Breast epithelium (tissue), 4 donors: ENCODE measurements around the gene GALNT9. TPM values are rescaled to one million over a fixed set of nuclear protein-coding genes. Genes with fewer than 3 reads are reported as not detected.

ENCODE experiments used
- DNase-seq, 2 donors: peaks; one replicate each; pipeline ENCODE4 v3.0.0-alpha.2; 2019; ENCODE audit warnings: low spot score in 2 of 2
- H3K27ac ChIP-seq, 2 donors: fragments of 200-600 bp; sonication (generic) in 1 of 2; one replicate each; pipeline ENCODE4 v1.5.1; 2016 to 2019; ENCODE audit warnings: mild to moderate bottlenecking in 1 of 2
- H3K27me3 ChIP-seq, 2 donors: fragments of 200-600 bp; sonication (generic) in 1 of 2; one replicate each; pipeline versions ENCODE4 v1.5.1 to v1.6.0; 2017 to 2019; ENCODE audit warnings: control low read depth in 1 of 2, mild to moderate bottlenecking in 1 of 2
- H3K36me3 ChIP-seq: fragments of 200-600 bp; one replicate; pipeline ENCODE4 v1.5.1; 2019
- H3K4me1 ChIP-seq, 2 donors: fragments of 200-600 bp; sonication (generic); one replicate each; pipeline ENCODE4 v1.5.1; 2016 to 2019; ENCODE audit warnings: control low read depth in 1 of 2
- H3K4me3 ChIP-seq, 3 donors: fragments of 200-600 bp; sonication (generic); 1 replicate in 2 of 3; 2 replicates in 1 of 3; pipeline ENCODE4 v1.5.1; 2016 to 2019; ENCODE audit warnings: mild to moderate bottlenecking in 3 of 3, moderate library complexity in 2 of 3
- H3K9me3 ChIP-seq, 2 donors: fragments of 200-600 bp; sonication (generic) in 1 of 2; one replicate each; pipeline ENCODE4 v1.5.1; 2016 to 2019; ENCODE audit warnings: control low read depth in 1 of 2
- POLR2A ChIP-seq: fragments of 450-650 bp; IDR thresholded peaks from one replicate; pipeline ENCODE4 v1.6.1; 2016; ENCODE audit warnings: antibody characterized with exemption, mild to moderate bottlenecking, moderate library complexity
- POLR2AphosphoS5 ChIP-seq, 3 donors: sonication (generic); formaldehyde crosslinking; IDR thresholded peaks; one replicate each; pipeline ENCODE4 v1.6.1; 2017; ENCODE audit warnings: antibody characterized with exemption in 3 of 3
- intact Hi-C: fragments of 100-400 bp; cut with DNase I; formaldehyde crosslinking; loops from one replicate; pipeline ENCODE4 v1.15.1; 2023; ENCODE audit warnings: low total_unique reads
- total RNA-seq, 3 donors: library from RNA; depleted of rRNA; stranded (reverse); fragments of >200 nt; gene quantifications; one replicate each; pipeline ENCODE4 v1.1.0, GENCODE V29; 2016
- TF ChIP-seq, protein P1 (sequence below), 3 donors: fragments of 450-650 bp; IDR thresholded peaks; one replicate each; pipeline ENCODE4 v1.5.1; 2016 to 2017; ENCODE audit warnings: antibody characterized with exemption in 3 of 3, mild to moderate bottlenecking in 3 of 3, moderate library complexity in 3 of 3

The GALNT9 gene
- total RNA-seq, 3 donors from 2014 or later: 2.9 TPM; not detected in 2

GRCh38 chr12:132186208-132186856 lies 143.1 kb downstream of the GALNT9 start:
- H3K4me3 ChIP-seq: peak overlapping the region in 2 of 3 donors; percentile 10 to 33

GRCh38 chr12:132185705-132186104 lies 143.7 kb downstream of the GALNT9 start:
- Histone ChIP-seq H3K27ac (no peak overlapping the region), H3K4me1 (no peaks in the 10 kb centered on the region), H3K4me3 (peak overlapping the region in 2 of 3 donors; percentile 10 to 33), H3K27me3 (peaks cover 0 to 4% of the 10 kb centered on the region in 2 donors), H3K36me3 (no peaks in the 10 kb centered on the region), H3K9me3 (peaks cover 24 to 62% of the 10 kb centered on the region in 2 donors)
- no peak for DNase-seq
- intact Hi-C loops: no loop called here
- TF ChIP-seq, protein P1, sequence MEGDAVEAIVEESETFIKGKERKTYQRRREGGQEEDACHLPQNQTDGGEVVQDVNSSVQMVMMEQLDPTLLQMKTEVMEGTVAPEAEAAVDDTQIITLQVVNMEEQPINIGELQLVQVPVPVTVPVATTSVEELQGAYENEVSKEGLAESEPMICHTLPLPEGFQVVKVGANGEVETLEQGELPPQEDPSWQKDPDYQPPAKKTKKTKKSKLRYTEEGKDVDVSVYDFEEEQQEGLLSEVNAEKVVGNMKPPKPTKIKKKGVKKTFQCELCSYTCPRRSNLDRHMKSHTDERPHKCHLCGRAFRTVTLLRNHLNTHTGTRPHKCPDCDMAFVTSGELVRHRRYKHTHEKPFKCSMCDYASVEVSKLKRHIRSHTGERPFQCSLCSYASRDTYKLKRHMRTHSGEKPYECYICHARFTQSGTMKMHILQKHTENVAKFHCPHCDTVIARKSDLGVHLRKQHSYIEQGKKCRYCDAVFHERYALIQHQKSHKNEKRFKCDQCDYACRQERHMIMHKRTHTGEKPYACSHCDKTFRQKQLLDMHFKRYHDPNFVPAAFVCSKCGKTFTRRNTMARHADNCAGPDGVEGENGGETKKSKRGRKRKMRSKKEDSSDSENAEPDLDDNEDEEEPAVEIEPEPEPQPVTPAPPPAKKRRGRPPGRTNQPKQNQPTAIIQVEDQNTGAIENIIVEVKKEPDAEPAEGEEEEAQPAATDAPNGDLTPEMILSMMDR (IDR thresholded peaks at IDR 0.05): no peak
- no peak for TF ChIP-seq POLR2A
- TF ChIP-seq POLR2AphosphoS5 (IDR thresholded peaks at IDR 0.05): no peak

More at GRCh38 chr12:132186208-132186856, 143.1 kb downstream of the GALNT9 start:
- H3K27ac ChIP-seq: no peak overlapping the region
- no peaks in the 10 kb centered on the region for H3K36me3 ChIP-seq
- peaks cover 24 to 62% of the 10 kb centered on the region in 2 donors for H3K9me3 ChIP-seq
- DNase-seq: no peak
- no peaks in the 10 kb centered on the region for H3K4me1 ChIP-seq
- TF ChIP-seq POLR2A: no peak
- TF ChIP-seq, protein P1 (IDR thresholded peaks at IDR 0.05): no peak
- no peaks in the 10 kb centered on the region for H3K27me3 ChIP-seq
- intact Hi-C loops: no loop called here

DNA sequence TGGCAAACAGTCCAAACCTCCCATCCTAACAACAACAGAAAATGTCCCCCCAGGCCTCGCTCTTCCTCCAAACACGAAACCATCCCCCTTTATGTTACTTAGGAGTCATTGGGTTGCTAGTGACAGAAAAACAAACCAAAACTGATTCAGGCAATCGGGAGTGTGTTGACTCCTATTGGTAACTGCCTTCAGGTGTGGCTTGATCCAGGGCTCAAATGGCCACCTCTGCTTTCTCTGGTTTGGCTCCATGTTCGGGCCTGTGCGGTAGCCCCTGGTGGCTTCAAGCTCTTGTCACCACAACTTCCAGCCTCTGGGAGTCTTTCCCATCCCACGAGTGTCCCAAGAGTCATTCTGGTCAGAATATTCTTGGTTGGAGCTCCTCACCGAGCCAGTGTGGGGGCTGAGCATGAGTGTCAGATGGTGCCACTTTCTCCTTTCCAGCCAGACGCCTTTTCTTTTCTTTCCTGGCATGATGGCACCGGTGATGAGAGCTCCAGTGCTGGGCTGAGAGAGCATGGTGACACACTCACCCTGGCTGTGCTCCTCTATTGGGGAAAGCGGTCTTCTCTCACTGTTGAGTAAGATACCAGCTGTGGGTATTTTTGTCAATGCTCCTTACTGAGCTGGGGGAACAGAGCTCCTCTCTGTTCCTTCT lies 146.6 kb downstream of the GALNT9 start:
- H3K27me3 ChIP-seq: peaks cover 0 to 27% of the 10 kb centered on the region in 2 donors
- H3K27ac ChIP-seq: no peak overlapping the region
- peaks cover 20 to 57% of the 10 kb centered on the region in 2 donors for H3K9me3 ChIP-seq
- no peak overlapping the region for H3K4me3 ChIP-seq
- TF ChIP-seq, protein P1 (IDR thresholded peaks at IDR 0.05): no peak
- intact Hi-C loops: no loop called here
- no peaks in the 10 kb centered on the region for H3K36me3 ChIP-seq
- no peaks in the 10 kb centered on the region for H3K4me1 ChIP-seq
- no peak for DNase-seq

GRCh38 chr12:132182206-132182710 lies 147.1 kb downstream of the GALNT9 start:
- no peak for TF ChIP-seq POLR2AphosphoS5 (IDR thresholded peaks at IDR 0.05)
- TF ChIP-seq, protein P1 (IDR thresholded peaks at IDR 0.05): no peak
- TF ChIP-seq POLR2A: no peak
- Histone ChIP-seq H3K9me3 (peaks cover 18 to 51% of the 10 kb centered on the region in 2 donors), H3K4me3 (no peak overlapping the region), H3K36me3 (no peaks in the 10 kb centered on the region), H3K27ac (no peak overlapping the region), H3K4me1 (no peaks in the 10 kb centered on the region), H3K27me3 (peaks cover 0 to 31% of the 10 kb centered on the region in 2 donors)
- DNase-seq: no peak
- intact Hi-C loops: no loop called here

DNA sequence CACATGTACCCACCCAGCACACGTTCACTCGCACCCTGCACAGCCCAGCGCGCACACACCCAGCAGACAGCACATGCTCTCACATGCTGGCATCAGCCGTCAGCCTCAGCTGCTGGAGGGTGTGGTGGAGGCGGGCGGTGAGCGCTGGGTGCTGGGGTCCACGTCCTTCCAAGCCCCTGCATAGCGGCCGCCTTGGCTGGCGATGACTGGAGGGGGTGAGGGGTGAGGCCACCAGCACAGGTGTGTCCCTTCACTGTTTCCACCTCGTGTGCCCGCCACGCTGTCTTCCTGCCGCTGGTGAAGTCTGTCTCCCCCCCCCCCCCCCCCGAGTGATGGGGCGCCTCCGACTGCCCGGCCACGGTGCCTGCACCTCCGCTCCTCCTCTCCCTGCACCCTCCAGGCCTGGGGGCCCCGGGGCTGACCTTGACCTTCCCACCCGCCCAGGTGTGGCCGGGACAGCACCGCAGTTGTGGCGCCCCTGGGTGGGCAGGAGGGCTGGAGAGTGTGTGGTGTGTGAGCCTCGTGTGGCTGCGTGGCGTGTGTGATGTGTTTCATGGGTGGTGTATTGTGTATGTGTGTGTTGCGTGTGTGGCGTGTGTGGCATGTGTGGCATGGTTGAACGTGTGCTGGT lies 147.7 kb downstream of the GALNT9 start:
- Histone ChIP-seq H3K36me3 (no peaks in the 10 kb centered on the region), H3K4me1 (no peaks in the 10 kb centered on the region), H3K27ac (no peak overlapping the region), H3K4me3 (no peak overlapping the region), H3K27me3 (peaks cover 0 to 37% of the 10 kb centered on the region in 2 donors), H3K9me3 (peaks cover 12 to 45% of the 10 kb centered on the region in 2 donors)
- no peak for DNase-seq
- TF ChIP-seq POLR2AphosphoS5 (IDR thresholded peaks at IDR 0.05) (no peak), POLR2A (no peak)
- TF ChIP-seq, protein P1 (IDR thresholded peaks at IDR 0.05): no peak
- intact Hi-C loops: no loop called here
